ENCODE data around the gene DBNDD1.

DNA sequence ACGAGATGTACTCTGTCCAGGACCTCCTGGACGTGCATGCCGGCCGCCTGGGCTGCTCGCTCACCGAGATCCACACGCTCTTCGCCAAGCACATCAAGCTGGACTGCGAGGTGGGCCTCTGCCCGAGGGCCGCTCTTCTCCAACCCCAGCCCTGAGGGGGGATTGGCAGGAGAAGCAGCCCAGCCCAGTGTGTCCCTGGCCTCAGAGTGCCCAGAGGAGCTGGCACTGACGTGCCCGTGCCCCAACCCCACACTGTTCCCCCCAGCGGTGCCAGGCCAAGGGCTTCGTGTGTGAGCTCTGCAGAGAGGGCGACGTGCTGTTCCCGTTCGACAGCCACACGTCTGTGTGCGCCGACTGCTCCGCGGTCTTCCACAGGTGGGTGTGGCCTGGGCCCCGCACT, 55.1 kb downstream of the DBNDD1 start:
- no peak for TF ChIP-seq ATF7 (IDR thresholded peaks at IDR 0.05; ENCODE audit: low read depth)
- TF ChIP-seq EZH2 (IDR thresholded peaks at IDR 0.05; ENCODE audit: borderline replicate concordance, control insufficient read depth, low read depth, low read length) = no peak
- TF ChIP-seq, protein P1, sequence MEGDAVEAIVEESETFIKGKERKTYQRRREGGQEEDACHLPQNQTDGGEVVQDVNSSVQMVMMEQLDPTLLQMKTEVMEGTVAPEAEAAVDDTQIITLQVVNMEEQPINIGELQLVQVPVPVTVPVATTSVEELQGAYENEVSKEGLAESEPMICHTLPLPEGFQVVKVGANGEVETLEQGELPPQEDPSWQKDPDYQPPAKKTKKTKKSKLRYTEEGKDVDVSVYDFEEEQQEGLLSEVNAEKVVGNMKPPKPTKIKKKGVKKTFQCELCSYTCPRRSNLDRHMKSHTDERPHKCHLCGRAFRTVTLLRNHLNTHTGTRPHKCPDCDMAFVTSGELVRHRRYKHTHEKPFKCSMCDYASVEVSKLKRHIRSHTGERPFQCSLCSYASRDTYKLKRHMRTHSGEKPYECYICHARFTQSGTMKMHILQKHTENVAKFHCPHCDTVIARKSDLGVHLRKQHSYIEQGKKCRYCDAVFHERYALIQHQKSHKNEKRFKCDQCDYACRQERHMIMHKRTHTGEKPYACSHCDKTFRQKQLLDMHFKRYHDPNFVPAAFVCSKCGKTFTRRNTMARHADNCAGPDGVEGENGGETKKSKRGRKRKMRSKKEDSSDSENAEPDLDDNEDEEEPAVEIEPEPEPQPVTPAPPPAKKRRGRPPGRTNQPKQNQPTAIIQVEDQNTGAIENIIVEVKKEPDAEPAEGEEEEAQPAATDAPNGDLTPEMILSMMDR (IDR thresholded peaks at IDR 0.05 in 2 of 3, conservative IDR thresholded peaks at IDR 0.05 in 1 of 3; ENCODE audit: control insufficient read depth in 2 of 3, extremely low read depth in 1 of 3, insufficient read depth in 1 of 3, low read depth in 3 of 3, low read length in 3 of 3) = no peak
- TF ChIP-seq TCF7 (IDR thresholded peaks at IDR 0.05; ENCODE audit: borderline replicate concordance) = no peak
- no peak for TF ChIP-seq GATAD2B (conservative IDR thresholded peaks at IDR 0.05; ENCODE audit: low read depth)
- TF ChIP-seq ZNF274 (IDR thresholded peaks at IDR 0.05; ENCODE audit: insufficient read depth, insufficient read length) = no peak
- no peak for TF ChIP-seq BHLHE40 (IDR thresholded peaks at IDR 0.05; ENCODE audit: borderline replicate concordance in 1 of 2, low read depth in 2 of 2, low read length in 1 of 2)
- no peak for TF ChIP-seq ASH2L (IDR thresholded peaks at IDR 0.05; ENCODE audit: borderline replicate concordance, low read depth)
